Measurements from ENCODE around the gene LZTS3.
"Not testable (repeated sequence)": the region's sequence is repeated elsewhere in the genome, so short reads cannot be mapped to it uniquely, and the experiment has no call there.

Gene LZTS3

GRCh38 chr20:3164043-3164762 lies 9.1 kb downstream of the LZTS3 start:
- Histone ChIP-seq H3K4me3 (ENCODE audit: low read length) (no peak overlapping the region), H3K9ac (ENCODE audit: low read depth, low read length) (no peak overlapping the region), H3K27me3 (ENCODE audit: control insufficient read depth, insufficient read depth, low read length) (no peaks in the 10 kb centered on the region), H3K36me3 (ENCODE audit: insufficient read depth, low read length) (no peaks in the 10 kb centered on the region), H3K4me1 (ENCODE audit: control insufficient read depth, insufficient read depth, low read length) (no peaks in the 10 kb centered on the region), H3K4me2 (ENCODE audit: low read length) (peak overlapping the region; percentile 37), H3K9me3 (replicated peaks; ENCODE audit: low read length) (no peaks in the 10 kb centered on the region)

- Histone ChIP-seq H3K36me3 (ENCODE audit: insufficient read depth, low read length) (no peaks in the 10 kb centered on the region), H3K4me3 (ENCODE audit: low read length) (no peak overlapping the region), H3K4me2 (ENCODE audit: low read length) (no peak overlapping the region), H3K9me3 (replicated peaks; ENCODE audit: low read length) (no peaks in the 10 kb centered on the region), H3K4me1 (ENCODE audit: control insufficient read depth, insufficient read depth, low read length) (no peaks in the 10 kb centered on the region), H3K27me3 (ENCODE audit: control insufficient read depth, insufficient read depth, low read length) (no peaks in the 10 kb centered on the region), H3K9ac (ENCODE audit: low read depth, low read length) (no peak overlapping the region)
Measured at GRCh38 chr20:3163099-3164042, 10.0 kb downstream of the LZTS3 start.

GRCh38 chr20:3162080-3162611 lies 11.2 kb downstream of the LZTS3 start:
- Histone ChIP-seq H3K4me3 (ENCODE audit: low read length) (no peak overlapping the region), H3K4me1 (ENCODE audit: control insufficient read depth, insufficient read depth, low read length) (peaks cover 11% of the 10 kb centered on the region), H3K27me3 (ENCODE audit: control insufficient read depth, insufficient read depth, low read length) (no peaks in the 10 kb centered on the region), H3K9ac (ENCODE audit: low read depth, low read length) (no peak overlapping the region), H3K9me3 (replicated peaks; ENCODE audit: low read length) (no peaks in the 10 kb centered on the region), H3K36me3 (ENCODE audit: insufficient read depth, low read length) (no peaks in the 10 kb centered on the region), H3K4me2 (ENCODE audit: low read length) (no peak overlapping the region)

- Histone ChIP-seq H3K4me2 (ENCODE audit: low read length) (no peak overlapping the region), H3K27me3 (ENCODE audit: control insufficient read depth, insufficient read depth, low read length) (no peaks in the 10 kb centered on the region), H3K4me1 (ENCODE audit: control insufficient read depth, insufficient read depth, low read length) (peaks cover 16% of the 10 kb centered on the region), H3K36me3 (ENCODE audit: insufficient read depth, low read length) (peaks cover 4% of the 10 kb centered on the region), H3K4me3 (ENCODE audit: low read length) (no peak overlapping the region), H3K9ac (ENCODE audit: low read depth, low read length) (no peak overlapping the region), H3K9me3 (replicated peaks; ENCODE audit: low read length) (no peaks in the 10 kb centered on the region)
Measured at GRCh38 chr20:3161316-3162079, 11.9 kb downstream of the LZTS3 start.

GRCh38 chr20:3160418-3160817 lies 12.9 kb downstream of the LZTS3 start:
- Histone ChIP-seq H3K4me2 (ENCODE audit: low read length) (peak overlapping the region; percentile 89), H3K9me3 (replicated peaks; ENCODE audit: low read length) (no peaks in the 10 kb centered on the region), H3K4me3 (ENCODE audit: low read length) (no peak overlapping the region), H3K4me1 (ENCODE audit: control insufficient read depth, insufficient read depth, low read length) (peaks cover 16% of the 10 kb centered on the region), H3K27me3 (ENCODE audit: control insufficient read depth, insufficient read depth, low read length) (no peaks in the 10 kb centered on the region), H3K9ac (ENCODE audit: low read depth, low read length) (peak overlapping the region; percentile 95), H3K36me3 (ENCODE audit: insufficient read depth, low read length) (peaks cover 11% of the 10 kb centered on the region)

- Histone ChIP-seq H3K27me3 (ENCODE audit: control insufficient read depth, insufficient read depth, low read length) (no peaks in the 10 kb centered on the region), H3K4me1 (ENCODE audit: control insufficient read depth, insufficient read depth, low read length) (peaks cover 16% of the 10 kb centered on the region), H3K9me3 (replicated peaks; ENCODE audit: low read length) (no peaks in the 10 kb centered on the region), H3K36me3 (ENCODE audit: insufficient read depth, low read length) (peaks cover 14% of the 10 kb centered on the region), H3K4me2 (ENCODE audit: low read length) (peak overlapping the region; percentile 89), H3K9ac (ENCODE audit: low read depth, low read length) (peak overlapping the region; percentile 95), H3K4me3 (ENCODE audit: low read length) (peak overlapping the region; percentile 92)
Measured at GRCh38 chr20:3158968-3159431, 14.3 kb downstream of the LZTS3 start.

GRCh38 chr20:3157817-3158216 lies 15.5 kb downstream of the LZTS3 start:
- Histone ChIP-seq H3K4me1 (ENCODE audit: control insufficient read depth, insufficient read depth, low read length) (peaks cover 16% of the 10 kb centered on the region), H3K9me3 (replicated peaks; ENCODE audit: low read length) (no peaks in the 10 kb centered on the region), H3K9ac (ENCODE audit: low read depth, low read length) (peak overlapping the region; percentile 95), H3K36me3 (ENCODE audit: insufficient read depth, low read length) (peaks cover 23% of the 10 kb centered on the region), H3K27me3 (ENCODE audit: control insufficient read depth, insufficient read depth, low read length) (no peaks in the 10 kb centered on the region), H3K4me2 (ENCODE audit: low read length) (peak overlapping the region; percentile 89), H3K4me3 (ENCODE audit: low read length) (peak overlapping the region; percentile 92)

GRCh38 chr20:3156811-3157619 lies 16.3 kb downstream of the LZTS3 start:
- no peaks in the 10 kb centered on the region for H3K27me3 ChIP-seq (ENCODE audit: control insufficient read depth, insufficient read depth, low read length)
- no peaks in the 10 kb centered on the region for H3K9me3 ChIP-seq (replicated peaks; ENCODE audit: low read length)
- peaks cover 23% of the 10 kb centered on the region for H3K4me1 ChIP-seq (ENCODE audit: control insufficient read depth, insufficient read depth, low read length)
- H3K4me2 ChIP-seq (ENCODE audit: low read length), result peak overlapping the region; percentile 89
- peak overlapping the region; percentile 92 for H3K4me3 ChIP-seq (ENCODE audit: low read length)
- peaks cover 23% of the 10 kb centered on the region for H3K36me3 ChIP-seq (ENCODE audit: insufficient read depth, low read length)
- peak overlapping the region; percentile 95 for H3K9ac ChIP-seq (ENCODE audit: low read depth, low read length)

- H3K9ac ChIP-seq (ENCODE audit: low read depth, low read length); H3K4me3 ChIP-seq (ENCODE audit: low read length); H3K9me3 ChIP-seq (replicated peaks; ENCODE audit: low read length); H3K27me3 ChIP-seq (ENCODE audit: control insufficient read depth, insufficient read depth, low read length); H3K4me2 ChIP-seq (ENCODE audit: low read length): not testable (repeated sequence)
- H3K36me3 ChIP-seq (ENCODE audit: insufficient read depth, low read length), result peaks cover 49% of the 10 kb centered on the region
- H3K4me1 ChIP-seq (ENCODE audit: control insufficient read depth, insufficient read depth, low read length), result peaks cover 19% of the 10 kb centered on the region
Measured at GRCh38 chr20:3152057-3152644, 21.2 kb downstream of the LZTS3 start.

- Histone ChIP-seq H3K36me3 (ENCODE audit: insufficient read depth, low read length) (peaks cover 49% of the 10 kb centered on the region), H3K9ac (ENCODE audit: low read depth, low read length) (no peak overlapping the region), H3K9me3 (replicated peaks; ENCODE audit: low read length) (no peaks in the 10 kb centered on the region), H3K4me1 (ENCODE audit: control insufficient read depth, insufficient read depth, low read length) (peaks cover 23% of the 10 kb centered on the region), H3K27me3 (ENCODE audit: control insufficient read depth, insufficient read depth, low read length) (no peaks in the 10 kb centered on the region), H3K4me3 (ENCODE audit: low read length) (no peak overlapping the region), H3K4me2 (ENCODE audit: low read length) (no peak overlapping the region)
Measured at GRCh38 chr20:3150908-3151307, 22.4 kb downstream of the LZTS3 start.
